Neuron (in vitro differentiated cells): Measurements from ENCODE around the gene KLF15.

ENCODE experiments used
- H2AFZ ChIP-seq: one replicate; pipeline ENCODE4 v1.6.1; 2013; ENCODE audit warnings: low read depth, mild to moderate bottlenecking, inconsistent platforms, low read length, moderate library complexity
- H3K27me3 ChIP-seq: one replicate; pipeline ENCODE4 v1.6.1; 2013; ENCODE audit warnings: low read length; ENCODE audit not compliant: insufficient read depth
- H3K36me3 ChIP-seq: one replicate; pipeline ENCODE4 v1.6.1; 2013; ENCODE audit warnings: low read length; ENCODE audit not compliant: insufficient read depth
- H3K4me1 ChIP-seq: one replicate; pipeline ENCODE4 v1.6.1; 2013; ENCODE audit warnings: low read length; ENCODE audit not compliant: insufficient read depth
- H3K4me3 ChIP-seq: 2 replicates; pipeline ENCODE4 v1.5.1; 2013; ENCODE audit warnings: mild to moderate bottlenecking, low read length, moderate library complexity
- H3K9me3 ChIP-seq: one replicate; pipeline ENCODE4 v1.6.1; 2013; ENCODE audit warnings: low read length

KLF15 gene

DNA sequence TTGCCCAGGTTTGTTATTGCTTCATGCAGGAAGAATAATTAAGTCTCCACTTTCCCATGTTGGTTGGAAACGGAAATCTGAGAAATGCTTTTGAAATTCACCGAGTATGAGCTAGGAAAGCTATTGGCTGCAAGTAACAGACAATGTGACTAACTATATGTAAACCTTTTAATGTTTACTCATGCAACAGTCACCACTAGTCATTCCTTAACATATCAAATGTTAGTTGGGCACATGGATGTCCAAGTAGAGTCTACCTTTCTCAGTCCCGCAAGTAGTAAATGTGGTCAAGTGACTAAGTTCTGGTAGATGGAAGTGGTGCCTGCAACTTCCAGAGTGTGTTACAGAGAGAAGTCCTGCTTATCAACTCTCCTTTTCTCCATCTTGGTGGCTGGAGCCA lies 52.5 kb downstream of the KLF15 start:
- Histone ChIP-seq H3K4me1 (no peaks in the 10 kb centered on the region), H2AFZ (no peak overlapping the region), H3K36me3 (no peaks in the 10 kb centered on the region), H3K4me3 (no peak overlapping the region), H3K27me3 (no peaks in the 10 kb centered on the region), H3K9me3 (no peaks in the 10 kb centered on the region)

DNA sequence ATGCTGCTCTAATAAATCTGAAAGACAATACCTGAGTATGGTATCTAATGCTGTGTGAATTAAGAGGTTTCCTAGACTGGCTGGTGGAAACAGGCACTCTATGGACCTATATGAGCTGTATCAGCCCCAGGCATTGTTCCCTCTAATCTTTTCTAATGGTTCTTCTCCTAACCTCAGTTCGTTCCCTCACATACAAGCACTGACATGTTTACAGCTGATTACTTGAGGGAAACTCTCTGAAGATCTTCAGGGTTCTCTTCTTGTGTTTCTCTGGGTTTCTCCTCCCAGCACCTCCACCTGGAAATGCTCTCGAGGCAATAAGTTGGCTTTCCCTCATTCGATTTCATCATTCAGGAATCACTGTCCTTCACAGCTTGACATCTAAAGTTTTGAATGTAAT lies 52.9 kb downstream of the KLF15 start:
- no peak overlapping the region for H3K4me3 ChIP-seq
- H3K36me3 ChIP-seq = no peaks in the 10 kb centered on the region
- H2AFZ ChIP-seq = no peak overlapping the region
- no peaks in the 10 kb centered on the region for H3K9me3 ChIP-seq
- no peaks in the 10 kb centered on the region for H3K4me1 ChIP-seq
- H3K27me3 ChIP-seq = no peaks in the 10 kb centered on the region

DNA sequence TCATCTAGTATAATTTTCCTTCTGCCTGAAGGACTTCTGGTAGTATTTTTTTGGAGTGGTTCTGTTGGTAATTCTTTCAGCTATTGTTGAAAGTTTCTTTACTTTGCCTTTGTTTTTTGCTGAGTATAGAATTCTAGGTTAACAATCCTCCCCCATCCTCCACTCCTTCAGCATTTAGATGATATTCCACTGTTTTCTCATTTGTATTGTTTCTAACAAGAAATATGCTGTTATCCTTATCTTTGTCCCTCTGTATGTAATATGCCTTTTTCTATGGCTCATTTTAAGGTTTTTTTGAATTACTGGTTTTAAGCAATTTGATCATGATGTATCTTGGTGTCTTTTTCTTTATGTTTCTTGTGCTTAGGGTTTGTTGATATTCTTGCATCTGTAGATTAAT lies 53.9 kb downstream of the KLF15 start:
- Histone ChIP-seq H3K27me3 (no peaks in the 10 kb centered on the region), H3K36me3 (no peaks in the 10 kb centered on the region), H2AFZ (no peak overlapping the region), H3K9me3 (no peaks in the 10 kb centered on the region), H3K4me1 (no peaks in the 10 kb centered on the region), H3K4me3 (no peak overlapping the region)

DNA sequence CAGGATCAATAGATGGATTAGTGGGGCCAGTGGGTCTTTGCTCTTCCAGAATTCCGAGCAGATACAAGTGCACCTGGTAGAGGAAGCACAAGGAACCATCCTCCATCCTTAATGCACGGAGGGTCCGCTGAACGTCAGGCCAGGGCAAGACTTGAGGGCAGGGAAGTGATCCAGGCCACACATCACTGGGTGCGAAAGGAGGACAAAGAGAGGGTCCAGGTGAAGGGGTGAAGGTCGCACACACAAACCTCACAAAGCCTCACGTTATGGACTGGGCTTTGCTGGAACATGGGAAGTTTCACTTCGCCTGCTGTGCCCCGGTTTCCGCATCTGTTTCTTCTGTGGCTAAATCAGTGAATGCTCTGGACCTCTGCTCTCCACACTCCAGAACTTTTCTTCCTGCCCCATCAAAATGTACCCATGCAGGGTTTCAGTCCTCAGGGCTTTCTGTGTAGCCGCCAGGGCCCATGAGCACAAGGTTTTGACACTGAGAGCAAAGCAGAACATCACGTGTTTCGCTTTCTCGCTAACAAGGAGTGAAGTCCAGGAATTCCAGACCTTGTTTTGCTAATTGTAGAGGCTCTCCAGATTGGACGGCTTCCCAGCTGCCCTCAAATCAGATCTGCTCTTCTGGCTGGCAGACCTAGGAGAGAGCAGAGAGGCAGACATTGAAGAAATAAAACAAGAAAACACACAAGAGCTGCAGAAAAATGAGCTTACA lies 56.3 kb downstream of the KLF15 start:
- no peaks in the 10 kb centered on the region for H3K27me3 ChIP-seq
- no peaks in the 10 kb centered on the region for H3K4me1 ChIP-seq
- H2AFZ ChIP-seq = no peak overlapping the region
- H3K36me3 ChIP-seq = no peaks in the 10 kb centered on the region
- H3K4me3 ChIP-seq = no peak overlapping the region
- H3K9me3 ChIP-seq = no peaks in the 10 kb centered on the region

DNA sequence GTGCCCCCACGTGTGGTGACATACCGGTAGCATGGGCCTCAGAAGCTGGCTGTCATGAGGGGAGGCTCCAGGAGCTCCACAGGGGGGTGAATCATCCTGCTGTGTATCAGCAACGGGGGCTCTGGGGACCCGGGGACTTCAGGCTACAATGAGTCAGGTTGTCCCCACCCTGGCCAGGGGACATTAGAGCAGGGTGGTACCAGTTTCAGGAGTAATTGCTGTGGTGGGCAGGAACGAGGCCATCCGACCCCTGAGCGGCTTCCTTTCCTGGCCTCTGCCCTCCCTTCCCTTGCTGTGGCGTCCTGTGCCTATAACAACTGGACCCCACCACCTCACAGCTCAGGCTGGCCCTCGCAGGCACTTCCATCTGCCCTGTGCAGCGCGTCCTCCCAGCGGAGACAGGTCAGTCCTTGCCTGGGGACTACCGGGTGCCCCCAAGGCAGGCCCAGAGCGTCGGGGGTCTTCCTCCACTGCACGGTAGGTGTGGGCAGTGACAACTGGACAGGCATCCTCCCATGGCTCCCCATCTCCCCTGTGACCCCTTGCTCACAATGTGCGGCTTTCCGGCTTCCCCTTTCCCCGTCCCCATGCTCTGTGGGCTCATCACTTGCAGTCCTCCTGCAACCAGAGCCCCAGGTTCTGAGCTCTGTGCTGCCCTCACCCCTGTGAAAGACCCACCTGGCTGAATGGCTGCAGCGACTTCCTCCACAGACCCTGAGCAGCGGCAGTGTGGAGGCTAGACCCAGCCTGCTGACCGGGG lies 57.0 kb downstream of the KLF15 start:
- H3K36me3 ChIP-seq = no peaks in the 10 kb centered on the region

DNA sequence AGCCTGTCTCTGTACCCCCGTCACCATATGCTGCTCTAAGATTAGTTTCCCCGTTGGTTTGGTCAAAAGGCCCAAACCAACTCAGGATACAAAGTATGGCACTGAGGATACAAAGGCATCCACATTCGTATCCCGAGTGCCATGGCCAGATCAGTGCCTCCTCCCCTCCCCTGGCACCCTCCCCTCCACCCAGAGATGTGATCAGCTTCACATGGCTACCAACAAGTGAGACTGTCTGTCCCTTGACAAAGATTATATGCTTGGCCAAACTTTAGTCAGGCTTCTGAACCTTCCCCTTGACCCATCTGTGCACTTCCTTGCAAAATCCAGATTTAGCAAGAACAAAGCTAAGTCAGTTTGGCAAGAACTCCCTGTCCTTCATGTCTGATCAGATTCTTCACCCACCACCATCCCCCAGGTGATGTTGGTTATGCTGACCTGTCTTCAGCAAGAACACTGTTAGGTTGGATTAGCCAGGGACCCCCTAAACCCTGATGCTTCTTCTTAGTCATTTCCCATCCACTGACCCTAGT lies 61.7 kb downstream of the KLF15 start:
- H3K9me3 ChIP-seq = no peaks in the 10 kb centered on the region
- H2AFZ ChIP-seq = no peak overlapping the region
- peaks cover 3% of the 10 kb centered on the region for H3K27me3 ChIP-seq
- H3K36me3 ChIP-seq = no peaks in the 10 kb centered on the region
- no peak overlapping the region for H3K4me3 ChIP-seq
- H3K4me1 ChIP-seq = peaks cover 11% of the 10 kb centered on the region

More for the DNA sequence above, 57.0 kb downstream of the KLF15 start:
- Histone ChIP-seq H2AFZ (no peak overlapping the region), H3K27me3 (no peaks in the 10 kb centered on the region), H3K9me3 (no peaks in the 10 kb centered on the region), H3K4me1 (no peaks in the 10 kb centered on the region), H3K4me3 (no peak overlapping the region)

DNA sequence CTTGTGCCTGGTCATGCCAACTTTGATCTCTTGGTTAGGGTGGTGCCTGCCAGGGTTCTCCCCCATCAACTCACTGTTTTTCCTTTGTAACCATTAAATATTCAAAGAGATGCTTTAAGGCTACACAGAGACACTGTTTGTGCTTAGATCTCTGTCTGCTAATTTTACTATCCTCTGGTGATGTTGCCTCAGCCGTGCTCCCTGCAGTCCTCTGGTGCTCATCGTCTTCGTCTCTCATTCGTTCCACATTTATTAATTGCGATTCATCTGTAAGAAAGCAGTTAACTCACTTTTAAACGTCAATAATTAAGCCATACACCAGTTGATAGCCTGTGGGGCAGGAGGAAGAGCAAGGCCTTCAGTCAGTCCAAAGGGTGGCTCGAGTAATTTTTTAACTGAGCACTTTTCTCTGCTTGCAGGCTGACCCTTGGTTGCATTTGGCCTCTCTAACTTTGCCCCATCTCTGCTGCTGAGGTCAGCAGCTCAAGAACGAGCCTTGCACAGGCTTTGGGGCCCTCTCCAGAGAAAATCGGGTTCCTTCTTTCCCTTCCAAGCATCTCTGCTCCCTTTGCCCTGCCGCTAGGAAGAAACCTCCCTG lies 62.9 kb downstream of the KLF15 start:
- H3K27me3 ChIP-seq = peaks cover 3% of the 10 kb centered on the region
- H3K9me3 ChIP-seq = no peaks in the 10 kb centered on the region
- no peak overlapping the region for H2AFZ ChIP-seq
- peaks cover 22% of the 10 kb centered on the region for H3K4me1 ChIP-seq
- no peak overlapping the region for H3K4me3 ChIP-seq
- no peaks in the 10 kb centered on the region for H3K36me3 ChIP-seq

DNA sequence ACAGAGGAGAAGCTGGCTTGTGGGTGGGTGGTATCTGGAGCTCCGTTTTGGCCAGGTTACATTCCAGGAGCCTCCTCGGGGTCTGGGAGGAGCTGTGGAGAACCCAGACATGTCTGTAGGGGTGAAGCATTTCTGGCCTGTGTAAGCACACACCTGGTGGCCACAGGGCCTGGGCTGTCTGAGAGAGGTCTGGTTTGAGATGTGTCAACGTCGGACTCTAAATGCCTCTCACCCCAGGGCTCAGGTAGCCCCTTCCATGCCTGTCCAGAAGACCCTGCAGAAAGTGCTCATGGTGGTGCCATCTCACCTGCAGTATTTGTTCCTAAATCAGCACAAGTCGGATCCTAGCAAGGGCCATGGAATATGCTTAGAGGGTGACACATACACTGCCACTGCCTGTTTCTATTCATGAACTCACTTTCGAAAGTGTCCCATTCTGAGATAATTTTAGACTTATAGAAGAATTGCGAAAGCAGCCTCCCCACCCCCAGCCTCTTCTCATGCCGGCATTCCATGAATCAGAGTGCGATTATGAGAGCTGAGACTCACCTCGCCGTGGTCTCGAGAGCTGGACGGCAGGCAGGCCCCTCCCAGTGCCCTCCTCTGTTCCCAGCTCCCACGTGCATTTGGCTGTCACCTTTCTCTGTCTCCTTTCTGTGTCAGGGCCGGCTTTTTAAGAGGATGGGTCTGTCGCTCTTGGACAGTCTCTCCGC lies 63.7 kb downstream of the KLF15 start:
- Histone ChIP-seq H3K4me3 (no peak overlapping the region), H3K27me3 (peaks cover 4% of the 10 kb centered on the region), H3K4me1 (peaks cover 22% of the 10 kb centered on the region), H3K9me3 (no peaks in the 10 kb centered on the region), H3K36me3 (no peaks in the 10 kb centered on the region), H2AFZ (no peak overlapping the region)
